ENCODE results near the gene LCE1A. TPM values are rescaled to one million over a fixed set of nuclear protein-coding genes. Genes with fewer than 3 reads are reported as not detected.
A peak's percentile ranks its signal among the peaks of the same experiment; 100 is the strongest.

Gene LCE1A
- polyA plus RNA-seq, 1 donor from 2014 or later, result not detected

- Mint-ChIP-seq H3K9me3 (no peaks in the 10 kb centered on the region), H3K27ac (no peak overlapping the region), H3K4me1 (no peaks in the 10 kb centered on the region), H3K36me3 (no peaks in the 10 kb centered on the region), H3K4me3 (no peak overlapping the region), H3K27me3 (peaks cover 12% of the 10 kb centered on the region)
Observed at GRCh38 chr1:152855661-152856060, 28.4 kb downstream of the LCE1A start.

- Mint-ChIP-seq H3K4me3 (no peak overlapping the region), H3K4me1 (no peaks in the 10 kb centered on the region), H3K27me3 (peaks cover 20% of the 10 kb centered on the region), H3K9me3 (no peaks in the 10 kb centered on the region), H3K36me3 (no peaks in the 10 kb centered on the region), H3K27ac (no peak overlapping the region)
Observed at GRCh38 chr1:152858062-152858461, 30.8 kb downstream of the LCE1A start.

GRCh38 chr1:152859696-152860095 is 32.4 kb downstream of the LCE1A start, which contains the start of gene LCE7A:
LCE7A (plus strand) TSS chr1:152859996; CDS start chr1:152860698, 702 bp downstream.
- Mint-ChIP-seq H3K27ac (no peak within 1 kb of the TSS), H3K4me1 (no peaks in the 10 kb centered on the region), H3K36me3 (no peaks in the 10 kb centered on the region), H3K4me3 (no peak within 1 kb of the TSS), H3K9me3 (no peaks in the 10 kb centered on the region), H3K27me3 (peaks cover 20% of the 10 kb centered on the region)

GRCh38 chr1:152860129-152860528 is 32.9 kb downstream of the LCE1A start:
- Mint-ChIP-seq H3K9me3 (no peaks in the 10 kb centered on the region), H3K27me3 (peaks cover 20% of the 10 kb centered on the region), H3K36me3 (no peaks in the 10 kb centered on the region), H3K27ac (no peak overlapping the region), H3K4me3 (no peak overlapping the region), H3K4me1 (no peaks in the 10 kb centered on the region)

- peaks cover 20% of the 10 kb centered on the region for H3K27me3 Mint-ChIP-seq
- H3K4me1 Mint-ChIP-seq, result no peaks in the 10 kb centered on the region
- no peak overlapping the region for H3K4me3 Mint-ChIP-seq
- no peaks in the 10 kb centered on the region for H3K36me3 Mint-ChIP-seq
- no peaks in the 10 kb centered on the region for H3K9me3 Mint-ChIP-seq
- H3K27ac Mint-ChIP-seq, result no peak overlapping the region
Observed at GRCh38 chr1:152861374-152861773, 34.1 kb downstream of the LCE1A start.

GRCh38 chr1:152864443-152864842 is 37.2 kb downstream of the LCE1A start:
- Mint-ChIP-seq H3K4me3 (no peak overlapping the region), H3K4me1 (no peaks in the 10 kb centered on the region), H3K27me3 (peaks cover 13% of the 10 kb centered on the region), H3K27ac (no peak overlapping the region), H3K36me3 (no peaks in the 10 kb centered on the region), H3K9me3 (no peaks in the 10 kb centered on the region)

GRCh38 chr1:152866321-152866720 is 39.0 kb downstream of the LCE1A start:
- H3K27me3 Mint-ChIP-seq, result peaks cover 7% of the 10 kb centered on the region
- no peak overlapping the region for H3K27ac Mint-ChIP-seq
- no peaks in the 10 kb centered on the region for H3K9me3 Mint-ChIP-seq
- H3K4me1 Mint-ChIP-seq, result peaks cover 1 to 4% (median 2%) of the 10 kb centered on the region in 3 donors
- H3K36me3 Mint-ChIP-seq, result no peaks in the 10 kb centered on the region
- H3K4me3 Mint-ChIP-seq, result no peak overlapping the region

- Mint-ChIP-seq H3K4me1 (peaks cover 7 to 15% (median 10%) of the 10 kb centered on the region in 3 donors), H3K9me3 (no peaks in the 10 kb centered on the region), H3K27ac (no peak overlapping the region), H3K4me3 (no peak overlapping the region), H3K27me3 (peaks cover 5% of the 10 kb centered on the region), H3K36me3 (no peaks in the 10 kb centered on the region)
Observed at GRCh38 chr1:152869808-152870419, 42.6 kb downstream of the LCE1A start.

- H3K36me3 Mint-ChIP-seq, result no peaks in the 10 kb centered on the region
- peaks cover 8% of the 10 kb centered on the region for H3K27me3 Mint-ChIP-seq
Observed at GRCh38 chr1:152870831-152871730, 43.8 kb downstream of the LCE1A start.

GRCh38 chr1:152871731-152872126 is 44.5 kb downstream of the LCE1A start:
- H3K36me3 Mint-ChIP-seq, result no peaks in the 10 kb centered on the region
- peaks cover 7 to 15% (median 10%) of the 10 kb centered on the region in 3 donors for H3K4me1 Mint-ChIP-seq
- H3K27me3 Mint-ChIP-seq, result peaks cover 8% of the 10 kb centered on the region
- H3K27ac Mint-ChIP-seq, result no peak overlapping the region
- H3K4me3 Mint-ChIP-seq, result peak overlapping the region in 1 of 4 donors; percentile 11
- H3K9me3 Mint-ChIP-seq, result no peaks in the 10 kb centered on the region

More at GRCh38 chr1:152870831-152871730, 43.8 kb downstream of the LCE1A start:
- Mint-ChIP-seq H3K9me3 (no peaks in the 10 kb centered on the region), H3K4me3 (peak overlapping the region in 1 of 4 donors; percentile 11), H3K27ac (no peak overlapping the region), H3K4me1 (peaks cover 7 to 15% (median 10%) of the 10 kb centered on the region in 3 donors)

- no peaks in the 10 kb centered on the region for H3K9me3 Mint-ChIP-seq
- H3K4me3 Mint-ChIP-seq, result no peak overlapping the region
- peaks cover 8% of the 10 kb centered on the region for H3K27me3 Mint-ChIP-seq
- no peaks in the 10 kb centered on the region for H3K36me3 Mint-ChIP-seq
- no peak overlapping the region for H3K27ac Mint-ChIP-seq
- peaks cover 7 to 15% (median 10%) of the 10 kb centered on the region in 3 donors for H3K4me1 Mint-ChIP-seq
Observed at GRCh38 chr1:152873495-152873894, 46.2 kb downstream of the LCE1A start.

GRCh38 chr1:152876827-152877226 is 49.6 kb downstream of the LCE1A start:
- Mint-ChIP-seq H3K9me3 (no peaks in the 10 kb centered on the region), H3K4me3 (no peak overlapping the region)

More at GRCh38 chr1:152876827-152877226, 49.6 kb downstream of the LCE1A start:
- Mint-ChIP-seq H3K27me3 (peaks cover 9% of the 10 kb centered on the region), H3K36me3 (no peaks in the 10 kb centered on the region), H3K27ac (no peak overlapping the region), H3K4me1 (peaks cover 5 to 9% (median 5%) of the 10 kb centered on the region in 3 donors)

Other genes starting within 250 kb of the LCE1A start
- gene LCE3D, start 247.0 kb upstream of the LCE1A start, polyA plus RNA-seq, result not detected
- not detected for gene LCE3C, start 227.2 kb upstream of the LCE1A start, polyA plus RNA-seq
- gene LCE3B, start 213.7 kb upstream of the LCE1A start, polyA plus RNA-seq, result not detected
- gene LCE3A, start 204.4 kb upstream of the LCE1A start, polyA plus RNA-seq, result not detected
- not detected for gene LCE2D, start 164.1 kb upstream of the LCE1A start, polyA plus RNA-seq
- not detected for gene LCE2C, start 152.2 kb upstream of the LCE1A start, polyA plus RNA-seq
- gene LCE2B, start 141.3 kb upstream of the LCE1A start, polyA plus RNA-seq, result not detected
- not detected for gene LCE2A, start 129.1 kb upstream of the LCE1A start, polyA plus RNA-seq
- not detected for gene LCE4A, start 119.3 kb upstream of the LCE1A start, polyA plus RNA-seq
- gene KPRP, start 69.4 kb upstream of the LCE1A start, polyA plus RNA-seq, result not detected
- not detected for gene LCE1F, start 52.3 kb upstream of the LCE1A start, polyA plus RNA-seq
- gene LCE1E, start 41.2 kb upstream of the LCE1A start, polyA plus RNA-seq, result not detected
- not detected for gene LCE1D, start 30.8 kb upstream of the LCE1A start, polyA plus RNA-seq
- not detected for gene LCE1C, start 20.8 kb upstream of the LCE1A start, polyA plus RNA-seq
- gene LCE1B, start 15.5 kb upstream of the LCE1A start, polyA plus RNA-seq, result not detected
- not detected for gene LCE6A, start 15.4 kb downstream of the LCE1A start, polyA plus RNA-seq
- gene LCE7A, start 32.5 kb downstream of the LCE1A start, polyA plus RNA-seq, result not detected
- not detected for gene SMCP, start 50.8 kb downstream of the LCE1A start, polyA plus RNA-seq
- gene IVL, start 81.1 kb downstream of the LCE1A start, polyA plus RNA-seq, result not detected
- not detected for gene SPRR5, start 119.7 kb downstream of the LCE1A start, polyA plus RNA-seq
- not detected for gene SPRR4, start 143.2 kb downstream of the LCE1A start, polyA plus RNA-seq
- not detected for gene SPRR1A, start 156.6 kb downstream of the LCE1A start, polyA plus RNA-seq
- not detected for gene SPRR3, start 174.3 kb downstream of the LCE1A start, polyA plus RNA-seq
- gene SPRR1B, start 203.7 kb downstream of the LCE1A start, polyA plus RNA-seq, result not detected
- gene SPRR2D, start 213.6 kb downstream of the LCE1A start, polyA plus RNA-seq, result not detected
- not detected for gene SPRR2A, start 230.0 kb downstream of the LCE1A start, polyA plus RNA-seq
- not detected for gene SPRR2B, start 244.1 kb downstream of the LCE1A start, polyA plus RNA-seq

All from IgD-negative memory B cell (primary cell).